B cell (primary cell): ENCODE results near the gene RFT1. TPM values are rescaled to one million over a fixed set of nuclear protein-coding genes. Genes with fewer than 3 reads are reported as not detected.

Experiments
- ATAC-seq: fragments of 200-7000 bp; cut with Tn5 transposase; one replicate; pipeline ENCODE4 v1.10.0; 2021; ENCODE audit warnings: low read depth, mild to moderate bottlenecking, moderate number of reproducible peaks, moderate library complexity
- CTCF ChIA-PET: fragments of 350-600 bp; sonication (Branson Sonifier 250); formaldehyde crosslinking; loops from one replicate; lab custom pipeline; 2021; ENCODE audit warnings: antibody characterized with exemption, inconsistent platforms; lab: Charles Lee
- POLR2A ChIA-PET: fragments of 350-600 bp; sonication (Branson Sonifier 250); formaldehyde crosslinking; loops from one replicate; lab custom pipeline; 2021; ENCODE audit warnings: antibody characterized with exemption; lab: Charles Lee
- DNase-seq: peaks from one replicate; pipeline ENCODE4 v3.0.0; 2013
- H2AFZ ChIP-seq: 2 replicates; pipeline ENCODE4 v1.6.1; 2012; ENCODE audit warnings: mild to moderate bottlenecking, low read depth, low read length; ENCODE audit not compliant: insufficient read depth, poor library complexity, severe bottlenecking
- H3K27ac ChIP-seq, 2 donors: 1 replicate in 1 of 2; 2 replicates in 1 of 2; pipeline ENCODE4 v1.5.1; 2012 to 2013; ENCODE audit warnings: low read length in 2 of 2, mild to moderate bottlenecking in 2 of 2, moderate library complexity in 1 of 2
- H3K27me3 ChIP-seq, 4 experiments: fragments of 200-600 bp in 1 of 4; sonication (generic) in 1 of 4; replicated peaks in 1 of 4; 1 replicate in 2 of 4; 2 replicates in 2 of 4; pipeline versions ENCODE4 v1.6.1 to v1.7.0; 2013 to 2016; ENCODE audit warnings: low read length in 3 of 4, mild to moderate bottlenecking in 2 of 4, mixed read lengths in 1 of 4, moderate library complexity in 1 of 4; ENCODE audit not compliant: insufficient read depth in 4 of 4, control insufficient read depth in 3 of 4; ENCODE audit errors: control extremely low read depth in 1 of 4
- H3K36me3 ChIP-seq, 2 experiments: replicated peaks in 1 of 2; 1 replicate in 1 of 2; 2 replicates in 1 of 2; pipeline versions ENCODE4 v1.6.1 to v1.7.1; 2013; ENCODE audit warnings: low read length in 1 of 2; ENCODE audit not compliant: insufficient read depth in 2 of 2, control insufficient read depth in 1 of 2; ENCODE audit errors: control extremely low read depth in 1 of 2, extremely low read depth in 1 of 2
- H3K4me1 ChIP-seq, 2 donors: fragments of 200-600 bp in 1 of 2; sonication (generic) in 1 of 2; 1 replicate in 1 of 2; 2 replicates in 1 of 2; pipeline versions ENCODE4 v1.5.1 to v1.6.1; 2013 to 2017; ENCODE audit warnings: low read length in 2 of 2; ENCODE audit not compliant: control insufficient read depth in 2 of 2, insufficient read depth in 2 of 2
- H3K4me2 ChIP-seq: replicated peaks from 2 replicates; pipeline ENCODE3; 2012; ENCODE audit warnings: mild to moderate bottlenecking, low read depth, low read length; ENCODE audit not compliant: poor library complexity, severe bottlenecking
- H3K4me3 ChIP-seq, 5 experiments: fragments of 200-600 bp in 1 of 5; sonication (generic) in 1 of 5; 1 replicate in 3 of 5; 2 replicates in 2 of 5; pipeline versions ENCODE4 v1.5.1 to v1.7.0; 2011 to 2016; ENCODE audit warnings: low read length in 4 of 5, mild to moderate bottlenecking in 4 of 5, low read depth in 2 of 5, control low read depth in 1 of 5, moderate library complexity in 1 of 5; ENCODE audit not compliant: insufficient read depth in 1 of 5; ENCODE audit errors: control extremely low read depth in 1 of 5, extremely low read depth in 1 of 5
- H3K79me2 ChIP-seq: fragments of 200-600 bp; sonication (generic); one replicate; pipeline ENCODE4 v1.6.0; 2016; ENCODE audit warnings: low read length; ENCODE audit not compliant: control insufficient read depth, insufficient read depth
- H3K9ac ChIP-seq: fragments of 200-600 bp; sonication (generic); 2 replicates; pipeline ENCODE4 v1.6.1; 2017; ENCODE audit warnings: mild to moderate bottlenecking, low read length, moderate library complexity
- H3K9me3 ChIP-seq, 3 donors: one replicate each; pipeline versions ENCODE4 v1.6.1 to v1.7.1; 2013; ENCODE audit warnings: low read length in 2 of 3; ENCODE audit not compliant: control insufficient read depth in 2 of 3, insufficient read depth in 1 of 3; ENCODE audit errors: control extremely low read depth in 1 of 3
- H4K20me1 ChIP-seq: 2 replicates; pipeline ENCODE4 v1.6.0; 2012; ENCODE audit warnings: mild to moderate bottlenecking, low read length; ENCODE audit not compliant: insufficient read depth, control insufficient read depth, poor library complexity, severe bottlenecking
- H3K27ac Mint-ChIP-seq: one replicate; pipeline ENCODE4 v1.8.0; 2021; ENCODE audit warnings: mixed read lengths
- H3K27me3 Mint-ChIP-seq: one replicate; pipeline ENCODE4 v1.8.0; 2021; ENCODE audit warnings: mixed read lengths
- H3K4me1 Mint-ChIP-seq: one replicate; pipeline ENCODE4 v1.8.0; 2021; ENCODE audit warnings: mixed read lengths
- H3K4me3 Mint-ChIP-seq: one replicate; pipeline ENCODE4 v1.8.0; 2021; ENCODE audit warnings: mixed read lengths
- H3K9me3 Mint-ChIP-seq: one replicate; pipeline ENCODE4 v1.8.0; 2022; ENCODE audit warnings: mixed read lengths; ENCODE audit not compliant: insufficient read depth
- EZH2 ChIP-seq: IDR thresholded peaks from 2 replicates; pipeline ENCODE4 v1.6.1; 2012; ENCODE audit warnings: borderline replicate concordance, low read depth, mild to moderate bottlenecking, moderate library complexity, low read length; ENCODE audit not compliant: insufficient read depth, poor library complexity, severe bottlenecking
- WGBS: methylation state at CpG from one replicate; pipeline ENCODE4 v1.1.5; 2013; ENCODE audit warnings: missing lambda C conversion rate; ENCODE audit not compliant: insufficient coverage; 5-methylcytosine and 5-hydroxymethylcytosine counted together
- intact Hi-C: fragments of 100-400 bp; cut with micrococcal nuclease; formaldehyde crosslinking; loops from one replicate; pipeline ENCODE4 v1.10.0; 2022
- polyA plus RNA-seq: library from polyadenylated mRNA; depleted of rRNA; stranded (reverse); fragments of >200 nt; gene quantifications from 2 replicates; pipeline ENCODE4 v1.2.3, GENCODE V29; 2012
- total RNA-seq, 2 donors: library from RNA; stranded (reverse); fragments of 120-200 nt in 1 of 2; gene quantifications; 1 replicate in 1 of 2; 2 replicates in 1 of 2; pipeline versions ENCODE4 v1.2.3 to v1.2.4, GENCODE V29; 2013 to 2022
- TF ChIP-seq, protein P1 (sequence below): fragments of 200-600 bp; IDR thresholded peaks from one replicate; pipeline ENCODE4 v1.8.0; 2022; ENCODE audit warnings: antibody characterized with exemption, mild to moderate bottlenecking

RFT1 gene
- total and polyA plus RNA-seq, 2 donors (not counting 1 experiment from before 2014, with no cell fraction given): 12.1 to 28.9 TPM

- H3K27ac ChIP-seq: no peak overlapping the region
- no peak overlapping the region for H3K9ac ChIP-seq
- POLR2A ChIA-PET: no interaction called here
- no peaks in the 10 kb centered on the region for H3K27me3 Mint-ChIP-seq
- no peak overlapping the region for H3K4me2 ChIP-seq
- H3K4me3 ChIP-seq: no peak overlapping the region
- no peaks in the 10 kb centered on the region for H4K20me1 ChIP-seq
- intact Hi-C loops: no loop called here
- no peak overlapping the region for H2AFZ ChIP-seq
- no peaks in the 10 kb centered on the region for H3K4me1 ChIP-seq
- TF ChIP-seq EZH2: no peak
- TF ChIP-seq, protein P1, sequence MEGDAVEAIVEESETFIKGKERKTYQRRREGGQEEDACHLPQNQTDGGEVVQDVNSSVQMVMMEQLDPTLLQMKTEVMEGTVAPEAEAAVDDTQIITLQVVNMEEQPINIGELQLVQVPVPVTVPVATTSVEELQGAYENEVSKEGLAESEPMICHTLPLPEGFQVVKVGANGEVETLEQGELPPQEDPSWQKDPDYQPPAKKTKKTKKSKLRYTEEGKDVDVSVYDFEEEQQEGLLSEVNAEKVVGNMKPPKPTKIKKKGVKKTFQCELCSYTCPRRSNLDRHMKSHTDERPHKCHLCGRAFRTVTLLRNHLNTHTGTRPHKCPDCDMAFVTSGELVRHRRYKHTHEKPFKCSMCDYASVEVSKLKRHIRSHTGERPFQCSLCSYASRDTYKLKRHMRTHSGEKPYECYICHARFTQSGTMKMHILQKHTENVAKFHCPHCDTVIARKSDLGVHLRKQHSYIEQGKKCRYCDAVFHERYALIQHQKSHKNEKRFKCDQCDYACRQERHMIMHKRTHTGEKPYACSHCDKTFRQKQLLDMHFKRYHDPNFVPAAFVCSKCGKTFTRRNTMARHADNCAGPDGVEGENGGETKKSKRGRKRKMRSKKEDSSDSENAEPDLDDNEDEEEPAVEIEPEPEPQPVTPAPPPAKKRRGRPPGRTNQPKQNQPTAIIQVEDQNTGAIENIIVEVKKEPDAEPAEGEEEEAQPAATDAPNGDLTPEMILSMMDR: no peak
- no peaks in the 10 kb centered on the region for H3K27me3 ChIP-seq
- H3K9me3 ChIP-seq: no peaks in the 10 kb centered on the region
- no peak overlapping the region for H3K4me3 Mint-ChIP-seq
- DNase-seq: no peak
- WGBS: 83% methylated on average over 6 of the region's 11 CpGs
- ATAC-seq: no peak
- H3K9me3 Mint-ChIP-seq: no peaks in the 10 kb centered on the region
- H3K79me2 ChIP-seq: no peaks in the 10 kb centered on the region
- CTCF ChIA-PET: interaction anchor here (1.0 to 1.2 kb wide), 2 partner anchors 13 to 49 kb away, joined by 3 to 5 read pairs; no protein-coding TSS in a partner anchor
- H3K4me1 Mint-ChIP-seq: no peaks in the 10 kb centered on the region
- H3K36me3 ChIP-seq: no peaks in the 10 kb centered on the region
- no peak overlapping the region for H3K27ac Mint-ChIP-seq
Observed at GRCh38 chr3:53147151-53147902, 17.1 kb upstream of the RFT1 start.

- WGBS: 99% methylated on average over 6 of the region's 7 CpGs
- H3K4me3 Mint-ChIP-seq: no peak overlapping the region
- no peaks in the 10 kb centered on the region for H3K4me1 Mint-ChIP-seq
- no peak overlapping the region for H2AFZ ChIP-seq
- no peaks in the 10 kb centered on the region for H3K36me3 ChIP-seq
- H3K4me3 ChIP-seq: no peak overlapping the region
- no peaks in the 10 kb centered on the region for H4K20me1 ChIP-seq
- H3K27ac Mint-ChIP-seq: no peak overlapping the region
- DNase-seq: no peak
- no peaks in the 10 kb centered on the region for H3K79me2 ChIP-seq
- no peaks in the 10 kb centered on the region for H3K9me3 Mint-ChIP-seq
- no peak overlapping the region for H3K9ac ChIP-seq
- no peaks in the 10 kb centered on the region for H3K9me3 ChIP-seq
- no peak overlapping the region for H3K27ac ChIP-seq
- H3K4me1 ChIP-seq: no peaks in the 10 kb centered on the region
- TF ChIP-seq, protein P1: no peak
- no peak for TF ChIP-seq EZH2
- POLR2A ChIA-PET: no interaction called here
- intact Hi-C loops: no loop called here
- CTCF ChIA-PET: interaction anchor here (1.0 kb wide), 1 partner anchor 12 kb away, joined by 5 read pairs; no protein-coding TSS in a partner anchor
- no peaks in the 10 kb centered on the region for H3K27me3 Mint-ChIP-seq
- H3K27me3 ChIP-seq: no peaks in the 10 kb centered on the region
- ATAC-seq: no peak
- H3K4me2 ChIP-seq: no peak overlapping the region
Observed at GRCh38 chr3:53146319-53146891, 16.2 kb upstream of the RFT1 start.
